Ectodermal cell (in vitro differentiated cells): Measurements from ENCODE around the gene GALNTL6.
"Not testable (repeated sequence)": the region's sequence is repeated elsewhere in the genome, so short reads cannot be mapped to it uniquely, and the experiment has no call there.

Source experiments
- H3K27ac ChIP-seq: 2 replicates; pipeline ENCODE4 v1.7.0; 2013; ENCODE audit warnings: mild to moderate bottlenecking, low read depth, low read length; ENCODE audit not compliant: insufficient read depth, poor library complexity, severe bottlenecking
- H3K27me3 ChIP-seq: 2 replicates; pipeline ENCODE4 v1.7.0; 2013; ENCODE audit warnings: mild to moderate bottlenecking, low read length; ENCODE audit not compliant: insufficient read depth, control insufficient read depth, poor library complexity, severe bottlenecking
- H3K36me3 ChIP-seq: one replicate; pipeline ENCODE4 v1.7.0; 2013; ENCODE audit warnings: low read length; ENCODE audit not compliant: control insufficient read depth, insufficient read depth
- H3K4me1 ChIP-seq: one replicate; pipeline ENCODE4 v1.7.0; 2013; ENCODE audit warnings: low read length; ENCODE audit not compliant: control insufficient read depth, insufficient read depth
- H3K4me3 ChIP-seq: 2 replicates; pipeline ENCODE4 v1.7.0; 2013; ENCODE audit warnings: low read depth, low read length, control low read depth; ENCODE audit not compliant: insufficient read depth
- H3K9me3 ChIP-seq: 2 replicates; pipeline ENCODE4 v1.7.0; 2013; ENCODE audit warnings: mild to moderate bottlenecking, low read length, moderate library complexity; ENCODE audit not compliant: control insufficient read depth
- WGBS, 2 experiments: methylation state at CpG; one replicate each; pipeline ENCODE4 v1.1.7; 2013; ENCODE audit warnings: missing lambda C conversion rate in 2 of 2; 5-methylcytosine and 5-hydroxymethylcytosine counted together

GALNTL6 gene

DNA sequence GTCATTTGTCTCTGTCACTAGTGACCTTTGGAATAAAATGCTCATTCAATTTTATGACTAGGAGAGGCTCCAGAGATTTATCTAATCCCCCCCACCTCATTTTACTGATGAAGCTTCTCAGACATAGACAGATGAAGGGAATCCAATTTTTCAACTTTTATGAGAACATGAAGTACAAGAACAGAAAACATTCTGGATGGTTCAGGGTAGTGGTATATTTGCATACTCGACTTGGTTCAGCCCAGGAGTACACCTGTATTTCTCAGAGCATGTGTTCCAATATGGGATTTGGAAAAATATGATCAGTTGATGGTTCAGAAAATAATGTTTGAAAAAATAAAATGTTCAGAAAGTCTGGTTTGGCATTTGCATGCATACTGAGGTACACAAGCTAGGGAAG is 1224.0 kb downstream of the GALNTL6 start:
- Histone ChIP-seq H3K4me1 (peaks cover 10% of the 10 kb centered on the region), H3K27ac (no peak overlapping the region), H3K4me3 (no peak overlapping the region), H3K27me3 (no peaks in the 10 kb centered on the region), H3K9me3 (no peaks in the 10 kb centered on the region), H3K36me3 (no peaks in the 10 kb centered on the region)
- WGBS, 2 experiments: 94 to 96% methylated on average over 1 of the region's 1 CpG

DNA sequence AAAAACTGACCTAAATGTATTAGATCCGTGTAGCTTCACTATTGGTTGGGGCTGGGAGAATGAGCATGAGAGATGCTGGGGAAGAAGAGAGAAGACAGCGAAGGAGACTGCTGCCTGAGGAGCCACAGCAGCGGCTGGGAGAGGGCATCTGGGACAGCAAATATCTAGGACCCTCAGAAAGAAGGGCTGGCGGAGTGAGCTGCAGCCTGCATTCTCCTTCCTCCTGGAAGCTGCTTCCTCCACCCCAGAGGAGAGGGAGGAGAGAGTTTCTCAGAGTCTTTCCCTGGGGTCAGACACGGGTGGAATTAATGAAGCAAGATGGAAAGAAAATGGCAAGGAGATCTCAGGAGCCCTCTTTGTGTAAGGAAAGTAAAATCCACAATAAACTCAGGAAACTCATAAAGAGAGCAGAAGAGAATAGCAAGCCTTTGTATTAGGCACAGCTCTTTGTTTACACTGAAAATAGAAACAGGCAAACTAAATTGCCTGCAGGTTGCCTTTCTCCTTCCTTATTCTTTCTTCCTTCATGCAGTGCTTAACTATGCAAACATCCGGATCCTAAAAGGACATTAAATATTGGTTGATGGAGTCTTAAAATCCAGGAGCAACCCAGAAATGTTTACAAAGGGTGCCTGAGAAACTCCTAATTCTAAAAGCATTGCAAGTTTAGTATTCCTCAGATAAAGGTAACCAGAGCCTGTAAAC is 1225.1 kb downstream of the GALNTL6 start:
- no peak overlapping the region for H3K27ac ChIP-seq
- 41 to 45% methylated on average over 5 to 6 of the region's 6 CpGs for WGBS, 2 experiments

GRCh38 chr4:173039617-173040577 is 1226.7 kb downstream of the GALNTL6 start:
- WGBS, 2 experiments: 63 to 75% methylated on average over 5 of the region's 5 CpGs
- no peaks in the 10 kb centered on the region for H3K9me3 ChIP-seq

More for the DNA sequence above, 1225.1 kb downstream of the GALNTL6 start:
- no peak overlapping the region for H3K4me3 ChIP-seq
- no peaks in the 10 kb centered on the region for H3K36me3 ChIP-seq
- no peaks in the 10 kb centered on the region for H3K27me3 ChIP-seq
- H3K4me1 ChIP-seq: peaks cover 10% of the 10 kb centered on the region
- no peaks in the 10 kb centered on the region for H3K9me3 ChIP-seq

GRCh38 chr4:173041482-173041881 is 1228.3 kb downstream of the GALNTL6 start:
- WGBS, 2 experiments: 100% methylated on average over 1 of the region's 1 CpG
- no peaks in the 10 kb centered on the region for H3K36me3 ChIP-seq
- no peak overlapping the region for H3K27ac ChIP-seq
- H3K4me1 ChIP-seq: peaks cover 10% of the 10 kb centered on the region
- H3K27me3 ChIP-seq: no peaks in the 10 kb centered on the region
- H3K9me3 ChIP-seq: no peaks in the 10 kb centered on the region
- H3K4me3 ChIP-seq: no peak overlapping the region

More at GRCh38 chr4:173039617-173040577, 1226.7 kb downstream of the GALNTL6 start:
- no peak overlapping the region for H3K4me3 ChIP-seq
- no peak overlapping the region for H3K27ac ChIP-seq
- H3K27me3 ChIP-seq: no peaks in the 10 kb centered on the region
- no peaks in the 10 kb centered on the region for H3K36me3 ChIP-seq
- peaks cover 10% of the 10 kb centered on the region for H3K4me1 ChIP-seq

GRCh38 chr4:173042139-173042538 is 1228.9 kb downstream of the GALNTL6 start:
- not testable (repeated sequence) for H3K27ac ChIP-seq, H3K9me3 ChIP-seq, H3K4me3 ChIP-seq, H3K36me3 ChIP-seq, H3K27me3 ChIP-seq
- H3K4me1 ChIP-seq: peaks cover 10% of the 10 kb centered on the region
- 93 to 100% methylated on average over 1 of the region's 1 CpG for WGBS, 2 experiments

DNA sequence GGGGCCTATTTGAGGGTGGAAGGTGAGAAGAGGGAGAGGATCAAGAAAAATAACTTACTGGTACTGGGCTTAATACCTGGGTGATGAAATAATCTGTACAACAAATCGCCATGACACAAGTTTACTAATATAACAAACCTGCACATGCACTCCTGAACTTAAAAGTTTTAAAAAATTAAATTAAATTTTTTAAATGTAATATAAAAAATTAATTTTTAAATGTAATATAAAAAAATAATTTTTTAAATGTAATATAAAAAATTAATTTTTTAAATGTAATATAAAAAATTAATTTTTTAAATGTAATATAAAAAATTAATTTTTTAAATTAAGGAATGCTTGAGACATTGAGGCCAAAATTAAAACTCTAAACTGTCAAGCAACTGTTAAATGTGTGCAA is 1231.1 kb downstream of the GALNTL6 start:
- no peaks in the 10 kb centered on the region for H3K9me3 ChIP-seq
- no peak overlapping the region for H3K4me3 ChIP-seq
- no CpG with 5 or more reads among the region's 1 CpG for WGBS, 2 experiments
- H3K36me3 ChIP-seq: no peaks in the 10 kb centered on the region
- H3K4me1 ChIP-seq: no peaks in the 10 kb centered on the region
- no peaks in the 10 kb centered on the region for H3K27me3 ChIP-seq
- H3K27ac ChIP-seq: no peak overlapping the region

DNA sequence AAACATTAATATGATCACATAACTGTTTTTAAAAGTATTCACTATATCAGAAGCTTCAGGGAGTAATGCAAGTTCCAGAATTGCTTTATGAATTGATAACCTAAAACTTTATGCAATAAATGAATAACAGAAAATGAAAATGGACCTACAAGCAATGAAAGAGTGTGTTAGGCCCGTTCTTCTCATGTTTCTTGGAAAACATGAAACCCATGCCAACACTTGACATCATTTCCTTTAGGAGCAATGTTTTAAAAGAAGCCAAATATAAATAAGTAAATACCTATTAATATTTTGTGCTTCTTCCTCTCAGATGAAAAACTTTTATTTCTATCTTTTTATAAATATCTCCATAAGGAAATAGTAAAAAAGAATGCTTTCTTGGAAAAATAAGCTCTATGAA is 1232.4 kb downstream of the GALNTL6 start:
- H3K4me3 ChIP-seq: no peak overlapping the region
- no peaks in the 10 kb centered on the region for H3K4me1 ChIP-seq
- H3K36me3 ChIP-seq: no peaks in the 10 kb centered on the region
- H3K27me3 ChIP-seq: no peaks in the 10 kb centered on the region
- H3K27ac ChIP-seq: no peak overlapping the region
- WGBS, 2 experiments: 100% methylated on average over 1 of the region's 1 CpG; no CpG with 5 or more reads in 1 of the 2 experiments
- H3K9me3 ChIP-seq: no peaks in the 10 kb centered on the region

- Histone ChIP-seq H3K36me3 (no peaks in the 10 kb centered on the region), H3K4me3 (no peak overlapping the region), H3K4me1 (no peaks in the 10 kb centered on the region), H3K27me3 (no peaks in the 10 kb centered on the region), H3K9me3 (no peaks in the 10 kb centered on the region), H3K27ac (no peak overlapping the region)
- WGBS, 2 experiments: 87 to 97% methylated on average over 2 of the region's 2 CpGs
Observed at GRCh38 chr4:173046144-173046543, 1232.9 kb downstream of the GALNTL6 start.

GRCh38 chr4:173046818-173047217 is 1233.6 kb downstream of the GALNTL6 start:
- 93 to 95% methylated on average over 5 of the region's 5 CpGs for WGBS, 2 experiments
- H3K9me3 ChIP-seq: no peaks in the 10 kb centered on the region
- no peak overlapping the region for H3K4me3 ChIP-seq
- no peaks in the 10 kb centered on the region for H3K36me3 ChIP-seq
- H3K27ac ChIP-seq: no peak overlapping the region
- no peaks in the 10 kb centered on the region for H3K4me1 ChIP-seq
- no peaks in the 10 kb centered on the region for H3K27me3 ChIP-seq

DNA sequence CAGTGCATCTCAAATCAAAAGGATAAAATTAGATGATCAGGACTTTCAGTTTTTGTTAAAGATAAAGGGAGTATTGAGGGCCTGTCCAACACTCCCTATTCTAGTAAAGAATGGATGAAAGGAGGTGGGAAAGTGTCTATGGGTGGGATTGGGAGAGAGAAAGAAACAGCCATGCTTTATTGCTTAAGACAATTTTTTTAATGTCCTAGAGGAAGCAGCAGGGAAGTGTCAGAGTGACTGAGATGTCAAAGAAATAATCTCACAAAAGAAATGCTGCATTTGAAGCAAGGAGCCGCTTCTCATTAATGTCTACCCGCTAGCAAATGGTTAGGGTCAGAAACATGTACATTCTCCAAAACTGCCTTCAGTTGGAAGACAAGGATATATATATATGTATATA is 1238.0 kb downstream of the GALNTL6 start:
- Histone ChIP-seq H3K9me3 (no peaks in the 10 kb centered on the region), H3K36me3 (no peaks in the 10 kb centered on the region), H3K4me1 (no peaks in the 10 kb centered on the region), H3K4me3 (no peak overlapping the region), H3K27ac (no peak overlapping the region), H3K27me3 (no peaks in the 10 kb centered on the region)
- WGBS, 2 experiments: 97 to 100% methylated on average over 2 of the region's 2 CpGs
